K562 (cell line): ENCODE measurements around the gene GNAI2. TPM values are rescaled to one million over a fixed set of nuclear protein-coding genes. Genes with fewer than 3 reads are reported as not detected.

Experiments
- ATAC-seq: fragments of 200-7000 bp; cut with Tn5 transposase; 3 replicates; pipeline ENCODE4 v1.9.1; 2020; ENCODE audit warnings: moderate library complexity
- BruUV-seq: library from RNA; stranded (reverse); fragments of 400-500 nt; replicated peaks from 2 replicates; lab custom pipeline; 2021; lab: Mats Ljungman, UMichigan
- CTCF ChIA-PET: fragments of 300-600 bp; formaldehyde crosslinking; extraction: SDS; loops from one replicate; lab custom pipeline; 2021; ENCODE audit warnings: low intra/inter-chr PET ratio; lab: Yijun Ruan, JAX
- POLR2A ChIA-PET: fragments of 300-600, 350-650 bp; sonication (Branson Sonifier 250); formaldehyde crosslinking; extraction: SDS; loops from one replicate; lab custom pipeline; 2021; ENCODE audit warnings: antibody characterized with exemption, inconsistent platforms; lab: Yijun Ruan, JAX
- DNase-seq, 4 experiments: peaks; one replicate each; pipeline versions ENCODE4 v3.0.0 to v3.0.0-alpha.2; 2011 to 2018; ENCODE audit warnings: low spot score in 3 of 4, mixed read lengths in 3 of 4; ENCODE audit errors: extremely low read depth in 1 of 4
- FAIRE-seq: peaks from 2 replicates; lab custom pipeline; 2011; peaks lifted over from hg19 to GRCh38; lab: Jason Lieb, UNC
- H2AFZ ChIP-seq: 2 replicates; pipeline ENCODE4 v1.6.0; 2011; ENCODE audit warnings: low read depth, low read length, control low read depth, inconsistent platforms
- H3K27ac ChIP-seq: fragments of 200-600 bp; 3 replicates; pipeline ENCODE4 v1.8.0; 2011; ENCODE audit warnings: low read depth, mild to moderate bottlenecking, control low read depth, inconsistent platforms, low read length, moderate library complexity, mixed read lengths; ENCODE audit errors: extremely low read depth
- H3K27me3 ChIP-seq, 2 experiments: fragments of 300-600 bp in 1 of 2; 2 replicates in 1 of 2; 3 replicates in 1 of 2; pipeline versions ENCODE4 v1.6.0 to v1.8.0; 2011; ENCODE audit warnings: inconsistent platforms in 2 of 2, low read length in 2 of 2, mild to moderate bottlenecking in 1 of 2, mixed read lengths in 1 of 2, moderate library complexity in 1 of 2; ENCODE audit not compliant: control insufficient read depth in 2 of 2, insufficient read depth in 2 of 2
- H3K36me3 ChIP-seq: fragments of 300-600 bp; 3 replicates; pipeline ENCODE4 v1.8.0; 2011; ENCODE audit warnings: mild to moderate bottlenecking, low read length, inconsistent platforms; ENCODE audit not compliant: control insufficient read depth, insufficient read depth
- H3K4me1 ChIP-seq, 2 experiments: fragments of 200-600 bp in 1 of 2; replicated peaks in 1 of 2; 2 replicates in 1 of 2; 3 replicates in 1 of 2; pipeline versions ENCODE4 v1.5.1 to v1.8.0; 2011; ENCODE audit warnings: inconsistent platforms in 2 of 2, low read length in 2 of 2, mild to moderate bottlenecking in 1 of 2, mixed read lengths in 1 of 2, moderate library complexity in 1 of 2; ENCODE audit not compliant: control insufficient read depth in 2 of 2, insufficient read depth in 2 of 2
- H3K4me2 ChIP-seq: 2 replicates; pipeline ENCODE4 v1.6.1; 2011; ENCODE audit warnings: low read length, control low read depth, inconsistent platforms, mixed read lengths; ENCODE audit not compliant: insufficient read depth
- H3K4me3 ChIP-seq: fragments of 200-600 bp; sonication (generic), shearing (Covaris generic); 2 replicates; pipeline ENCODE4 v1.5.1; 2016; ENCODE audit warnings: control low read depth, inconsistent platforms
- H3K79me2 ChIP-seq: fragments of 200-600 bp; 3 replicates; pipeline ENCODE4 v1.8.0; 2011; ENCODE audit warnings: low read length, inconsistent platforms; ENCODE audit not compliant: control insufficient read depth, insufficient read depth
- H3K9ac ChIP-seq, 2 experiments: 2 replicates each; pipeline versions ENCODE4 v1.6.0 to v1.6.1; 2011; ENCODE audit warnings: low read depth in 2 of 2, low read length in 2 of 2, control low read depth in 1 of 2, inconsistent platforms in 1 of 2, mild to moderate bottlenecking in 1 of 2, mixed read lengths in 1 of 2; ENCODE audit not compliant: insufficient read depth in 1 of 2
- H3K9me1 ChIP-seq: one replicate; pipeline ENCODE4 v1.6.0; 2011; ENCODE audit warnings: inconsistent platforms, mild to moderate bottlenecking, low read length, moderate library complexity; ENCODE audit not compliant: control insufficient read depth, insufficient read depth
- H3K9me3 ChIP-seq: replicated peaks from 2 replicates; pipeline ENCODE4 v1.5.1; 2011; ENCODE audit warnings: low read depth, low read length, inconsistent platforms; ENCODE audit not compliant: control insufficient read depth, insufficient read depth
- H4K20me1 ChIP-seq: replicated peaks from 2 replicates; pipeline ENCODE4 v1.6.1; 2011; ENCODE audit warnings: low read length, inconsistent platforms, mixed read lengths; ENCODE audit not compliant: control insufficient read depth, insufficient read depth
- ASH1L ChIP-seq: fragments of 450-650 bp; IDR thresholded peaks from 2 replicates; pipeline ENCODE4 v1.6.1; 2018; ENCODE audit warnings: borderline replicate concordance, mild to moderate bottlenecking, low read depth; ENCODE audit not compliant: partially characterized antibody
- CBX2 ChIP-seq: fragments of 200-600 bp; sonication (generic); IDR thresholded peaks from one replicate; pipeline ENCODE4 v1.6.1; 2012; ENCODE audit warnings: mild to moderate bottlenecking, low read length, inconsistent platforms; ENCODE audit not compliant: insufficient read depth, poor library complexity, severe bottlenecking
- GTF2F1 ChIP-seq: IDR thresholded peaks from 2 replicates; pipeline ENCODE4 v1.6.1; 2011; ENCODE audit warnings: low read depth, low read length, improper control_type of control experiment
- IFI16 ChIP-seq: fragments of 250-450 bp; sonication (Bioruptor Pico); IDR thresholded peaks from 2 replicates; pipeline ENCODE4 v2.1.2; 2022; ENCODE audit warnings: mild to moderate bottlenecking, inconsistent platforms
- NCOA4 ChIP-seq: fragments of 450-650 bp; IDR thresholded peaks from 2 replicates; pipeline ENCODE4 v1.6.1; 2018; ENCODE audit warnings: mild to moderate bottlenecking; ENCODE audit not compliant: partially characterized antibody
- NCOA6 ChIP-seq: fragments of 450-650 bp; IDR thresholded peaks from 2 replicates; pipeline ENCODE4 v1.6.1; 2017; ENCODE audit warnings: mild to moderate bottlenecking
- RCOR1 ChIP-seq, 2 experiments: IDR thresholded peaks; 2 replicates each; pipeline ENCODE4 v1.6.1; 2012; ENCODE audit warnings: low read depth in 2 of 2, low read length in 2 of 2, borderline replicate concordance in 1 of 2, improper control_type of control experiment in 1 of 2
- SMARCA4 ChIP-seq: fragments of 450-650 bp; IDR thresholded peaks from 2 replicates; pipeline ENCODE4 v1.6.1; 2016
- ZBED1 ChIP-seq: IDR thresholded peaks from 2 replicates; pipeline ENCODE4 v1.6.1; 2014
- ZNF143 ChIP-seq: sonication (generic); formaldehyde crosslinking; IDR thresholded peaks from 2 replicates; pipeline ENCODE4 v1.9.0; 2022; ENCODE audit warnings: mild to moderate bottlenecking, missing genetic modification reagents
- ZNF24 ChIP-seq: fragments of 450-650 bp; IDR thresholded peaks from 2 replicates; pipeline ENCODE4 v1.6.1; 2016
- ZNF75A ChIP-seq: fragments of 450-650 bp; formaldehyde crosslinking; IDR thresholded peaks from 2 replicates; pipeline ENCODE4 v1.4.0; 2020; ENCODE audit warnings: mild to moderate bottlenecking
- whole genome bisulfite sequencing: fragments of 100-300 bp; shearing (Covaris generic); methylation state at CpG from one replicate; pipeline ENCODE4 v1.1.6; 2016; ENCODE audit warnings: low coverage, mixed read lengths; ENCODE audit not compliant: insufficient coverage; ENCODE audit errors: missing lambda C conversion rate; 5-methylcytosine and 5-hydroxymethylcytosine counted together
- in situ Hi-C: fragments of 300-500 bp; cut with MboI; formaldehyde crosslinking; loops from 4 replicates; pipeline ENCODE4 v1.15.0; 2018; ENCODE audit warnings: inconsistent platforms, mixed read lengths
- intact Hi-C: fragments of 100-400 bp; cut with micrococcal nuclease; formaldehyde crosslinking; loops from 2 replicates; pipeline ENCODE4 v1.14.2; 2022
- polyA plus RNA-seq, 8 experiments: library from polyadenylated mRNA; depleted of rRNA in 4 of 8; stranded (reverse) in 5 of 8; unstranded in 3 of 8; fragments of >200 nt; fragmentation: Nextera tagmentation in 2 of 8; fragmentation: Illumina TruSeq in 1 of 8; extraction: Ambion mirVana in 2 of 8; extraction: Trizol in 1 of 8; gene quantifications; 2 replicates each; pipeline versions ENCODE4 v1.2.1 to v1.2.3, GENCODE V29; 2011 to 2014; ENCODE audit warnings: inconsistent platforms in 1 of 8, missing spikeins in 1 of 8
- total RNA-seq, 7 experiments: library from RNA; depleted of rRNA in 6 of 7; stranded (reverse); fragments of >200 nt in 6 of 7; fragmentation: Illumina TruSeq in 2 of 7; extraction: Trizol in 2 of 7; gene quantifications; 2 replicates each; pipeline versions ENCODE4 v1.2.1 to v1.2.3, GENCODE V29; 2011 to 2021; ENCODE audit warnings: low replicate concordance in 1 of 7
- TF ChIP-seq, protein P1 (sequence below): IDR thresholded peaks from 2 replicates; pipeline ENCODE4 v1.6.1; 2016; ENCODE audit warnings: missing genetic modification characterization, missing compliant biosample characterization
- TF ChIP-seq, protein P2 (sequence below): fragments of 450-650 bp; IDR thresholded peaks from 2 replicates; pipeline ENCODE4 v1.7.0; 2016; ENCODE audit warnings: borderline replicate concordance
- TF ChIP-seq, protein P3 (sequence below), 2 experiments: fragments of 450-650 bp; IDR thresholded peaks; 2 replicates each; pipeline ENCODE4 v1.6.1; 2018; ENCODE audit warnings: mild to moderate bottlenecking in 2 of 2, low read depth in 1 of 2; ENCODE audit not compliant: partially characterized antibody in 2 of 2

GNAI2 gene
- total and polyA plus RNA-seq, 9 of the 15 experiments (the other 6 are each of a cell fraction or from before 2014, with no cell fraction given): 1.1 to 72.2 (median 42.7) TPM

DNA sequence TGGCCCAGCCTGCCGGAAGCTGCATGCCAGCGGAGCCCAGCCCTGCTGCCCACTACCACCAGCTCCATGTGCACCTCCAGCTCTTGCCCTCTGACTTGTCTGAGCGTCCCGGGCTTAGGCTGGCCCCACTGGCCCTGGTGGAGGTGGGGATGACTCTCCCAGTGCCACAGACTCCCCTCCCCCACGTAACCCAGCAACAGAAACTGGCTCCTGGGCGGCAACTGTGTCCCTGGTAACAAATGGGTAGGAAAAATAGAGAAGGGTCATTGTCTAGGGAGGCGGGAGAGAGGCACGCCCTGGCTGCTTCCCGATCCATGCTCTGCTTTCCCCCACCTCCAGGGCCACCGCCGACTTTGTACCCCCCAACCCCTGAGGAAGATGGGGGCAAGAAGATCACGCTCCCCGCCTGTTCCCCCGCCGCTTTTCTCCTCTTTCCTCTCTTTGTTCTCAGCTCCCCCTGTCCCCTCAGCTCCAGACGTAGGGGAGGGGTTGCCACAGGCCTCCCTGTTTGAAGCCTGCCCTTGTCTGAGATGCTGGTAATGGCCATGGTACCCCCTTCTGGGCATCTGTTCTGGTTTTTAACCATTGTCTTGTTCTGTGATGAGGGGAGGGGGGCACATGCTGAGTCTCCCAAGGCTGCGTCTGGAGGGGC lies 22.2 kb downstream of the GNAI2 start:
- CTCF ChIA-PET: no interaction called here
- DNase-seq: no peak
- H2AFZ ChIP-seq: no peak overlapping the region
- H3K4me3 ChIP-seq: no peak overlapping the region
- in situ Hi-C loops (no loop called here), intact Hi-C loops (no loop called here)
- POLR2A ChIA-PET: no interaction called here
- H3K9ac ChIP-seq: no peak overlapping the region; a peak in 1 of 4 replicates
- peaks cover 3 to 27% of the 10 kb centered on the region in 2 experiments; a peak in 4 of 5 replicates for H3K4me1 ChIP-seq
- FAIRE-seq: no peak
- no peak overlapping the region for H3K27ac ChIP-seq
- no peak overlapping the region for H3K4me2 ChIP-seq
- peaks cover 3% of the 10 kb centered on the region; the same call in 1 of the 3 replicates for H3K79me2 ChIP-seq
- no peaks in the 10 kb centered on the region for H3K27me3 ChIP-seq
- no peaks in the 10 kb centered on the region for H4K20me1 ChIP-seq
- WGBS: 97% methylated on average over 7 of the region's 17 CpGs
- H3K9me1 ChIP-seq: no peaks in the 10 kb centered on the region
- no peak for ATAC-seq
- BruUV-seq: no TSS peak
- peaks cover 4% of the 10 kb centered on the region; the same call in 1 of the 2 replicates for H3K9me3 ChIP-seq
- H3K36me3 ChIP-seq: peaks cover 26% of the 10 kb centered on the region; the same call in 2 of the 3 replicates
- TF ChIP-seq NCOA6 (no peak), NCOA4 (no peak), ZNF143 (CRISPR knock-in tag) (no peak), GTF2F1 (no peak), SMARCA4 (no peak), CBX2 (no peak), ZBED1 (no peak), ASH1L (no peak), RCOR1 (IDR thresholded peaks at IDR 0.05; ENCODE audit: borderline replicate concordance in 1 of 2, low read depth in 2 of 2, low read length in 2 of 2) (no peak), ZNF24 (no peak), ZNF75A (CRISPR knock-in tag) (no peak), IFI16 (CRISPR knock-in tag) (no peak)
- TF ChIP-seq, protein P1, sequence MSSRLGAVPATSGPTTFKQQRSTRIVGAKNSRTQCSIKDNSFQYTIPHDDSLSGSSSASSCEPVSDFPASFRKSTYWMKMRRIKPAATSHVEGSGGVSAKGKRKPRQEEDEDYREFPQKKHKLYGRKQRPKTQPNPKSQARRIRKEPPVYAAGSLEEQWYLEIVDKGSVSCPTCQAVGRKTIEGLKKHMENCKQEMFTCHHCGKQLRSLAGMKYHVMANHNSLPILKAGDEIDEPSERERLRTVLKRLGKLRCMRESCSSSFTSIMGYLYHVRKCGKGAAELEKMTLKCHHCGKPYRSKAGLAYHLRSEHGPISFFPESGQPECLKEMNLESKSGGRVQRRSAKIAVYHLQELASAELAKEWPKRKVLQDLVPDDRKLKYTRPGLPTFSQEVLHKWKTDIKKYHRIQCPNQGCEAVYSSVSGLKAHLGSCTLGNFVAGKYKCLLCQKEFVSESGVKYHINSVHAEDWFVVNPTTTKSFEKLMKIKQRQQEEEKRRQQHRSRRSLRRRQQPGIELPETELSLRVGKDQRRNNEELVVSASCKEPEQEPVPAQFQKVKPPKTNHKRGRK (tag): no peak
- TF ChIP-seq, protein P2, sequence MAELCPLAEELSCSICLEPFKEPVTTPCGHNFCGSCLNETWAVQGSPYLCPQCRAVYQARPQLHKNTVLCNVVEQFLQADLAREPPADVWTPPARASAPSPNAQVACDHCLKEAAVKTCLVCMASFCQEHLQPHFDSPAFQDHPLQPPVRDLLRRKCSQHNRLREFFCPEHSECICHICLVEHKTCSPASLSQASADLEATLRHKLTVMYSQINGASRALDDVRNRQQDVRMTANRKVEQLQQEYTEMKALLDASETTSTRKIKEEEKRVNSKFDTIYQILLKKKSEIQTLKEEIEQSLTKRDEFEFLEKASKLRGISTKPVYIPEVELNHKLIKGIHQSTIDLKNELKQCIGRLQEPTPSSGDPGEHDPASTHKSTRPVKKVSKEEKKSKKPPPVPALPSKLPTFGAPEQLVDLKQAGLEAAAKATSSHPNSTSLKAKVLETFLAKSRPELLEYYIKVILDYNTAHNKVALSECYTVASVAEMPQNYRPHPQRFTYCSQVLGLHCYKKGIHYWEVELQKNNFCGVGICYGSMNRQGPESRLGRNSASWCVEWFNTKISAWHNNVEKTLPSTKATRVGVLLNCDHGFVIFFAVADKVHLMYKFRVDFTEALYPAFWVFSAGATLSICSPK: no peak
- TF ChIP-seq, protein P3, sequence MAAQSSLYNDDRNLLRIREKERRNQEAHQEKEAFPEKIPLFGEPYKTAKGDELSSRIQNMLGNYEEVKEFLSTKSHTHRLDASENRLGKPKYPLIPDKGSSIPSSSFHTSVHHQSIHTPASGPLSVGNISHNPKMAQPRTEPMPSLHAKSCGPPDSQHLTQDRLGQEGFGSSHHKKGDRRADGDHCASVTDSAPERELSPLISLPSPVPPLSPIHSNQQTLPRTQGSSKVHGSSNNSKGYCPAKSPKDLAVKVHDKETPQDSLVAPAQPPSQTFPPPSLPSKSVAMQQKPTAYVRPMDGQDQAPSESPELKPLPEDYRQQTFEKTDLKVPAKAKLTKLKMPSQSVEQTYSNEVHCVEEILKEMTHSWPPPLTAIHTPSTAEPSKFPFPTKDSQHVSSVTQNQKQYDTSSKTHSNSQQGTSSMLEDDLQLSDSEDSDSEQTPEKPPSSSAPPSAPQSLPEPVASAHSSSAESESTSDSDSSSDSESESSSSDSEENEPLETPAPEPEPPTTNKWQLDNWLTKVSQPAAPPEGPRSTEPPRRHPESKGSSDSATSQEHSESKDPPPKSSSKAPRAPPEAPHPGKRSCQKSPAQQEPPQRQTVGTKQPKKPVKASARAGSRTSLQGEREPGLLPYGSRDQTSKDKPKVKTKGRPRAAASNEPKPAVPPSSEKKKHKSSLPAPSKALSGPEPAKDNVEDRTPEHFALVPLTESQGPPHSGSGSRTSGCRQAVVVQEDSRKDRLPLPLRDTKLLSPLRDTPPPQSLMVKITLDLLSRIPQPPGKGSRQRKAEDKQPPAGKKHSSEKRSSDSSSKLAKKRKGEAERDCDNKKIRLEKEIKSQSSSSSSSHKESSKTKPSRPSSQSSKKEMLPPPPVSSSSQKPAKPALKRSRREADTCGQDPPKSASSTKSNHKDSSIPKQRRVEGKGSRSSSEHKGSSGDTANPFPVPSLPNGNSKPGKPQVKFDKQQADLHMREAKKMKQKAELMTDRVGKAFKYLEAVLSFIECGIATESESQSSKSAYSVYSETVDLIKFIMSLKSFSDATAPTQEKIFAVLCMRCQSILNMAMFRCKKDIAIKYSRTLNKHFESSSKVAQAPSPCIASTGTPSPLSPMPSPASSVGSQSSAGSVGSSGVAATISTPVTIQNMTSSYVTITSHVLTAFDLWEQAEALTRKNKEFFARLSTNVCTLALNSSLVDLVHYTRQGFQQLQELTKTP (IDR thresholded peaks at IDR 0.05; ENCODE audit: low read depth in 1 of 2, partially characterized antibody in 2 of 2): no peak
